HG02938 (cell line): ENCODE results near the gene TTLL9.
"Not testable (repeated sequence)": the region's sequence is repeated elsewhere in the genome, so short reads cannot be mapped to it uniquely, and the experiment has no call there.

Experiments
- ATAC-seq: cut with Tn5 transposase; IDR thresholded peaks from one replicate; pipeline ENCODE4 v1.9.1; 2021; ENCODE audit warnings: mild to moderate bottlenecking, moderate library complexity; ENCODE audit not compliant: unreplicated experiment

The TTLL9 gene

GRCh38 chr20:31869942-31870725, at the start of gene TTLL9, which contains the start of gene DUSP15:
TTLL9 (plus strand) TSS chr20:31870634; CDS start chr20:31871127, 493 bp downstream.
DUSP15 (minus strand) TSS chr20:31870527; CDS start chr20:31870337, 190 bp downstream.
- no peak for ATAC-seq

- no peak for ATAC-seq
Measured at GRCh38 chr20:31821427-31821826, 49.0 kb upstream of the TTLL9 start.

GRCh38 chr20:31822421-31823330, 47.8 kb upstream of the TTLL9 start:
- no peak for ATAC-seq

- ATAC-seq, result no peak
Measured at GRCh38 chr20:31823360-31824124, 46.9 kb upstream of the TTLL9 start.

- no peak for ATAC-seq
Measured at GRCh38 chr20:31824125-31824485, 46.3 kb upstream of the TTLL9 start.

- no peak for ATAC-seq
Measured at GRCh38 chr20:31824554-31825313, 45.7 kb upstream of the TTLL9 start.

- ATAC-seq, result no peak
Measured at GRCh38 chr20:31826074-31826473, 44.4 kb upstream of the TTLL9 start.

GRCh38 chr20:31827059-31827458, 43.4 kb upstream of the TTLL9 start:
- no peak for ATAC-seq

GRCh38 chr20:31828016-31828415, 42.4 kb upstream of the TTLL9 start:
- ATAC-seq, result not testable (repeated sequence)

GRCh38 chr20:31829731-31830130, 40.7 kb upstream of the TTLL9 start:
- ATAC-seq, result no peak

- ATAC-seq, result no peak
Measured at GRCh38 chr20:31830406-31830981, 39.9 kb upstream of the TTLL9 start.

- no peak for ATAC-seq
Measured at GRCh38 chr20:31831211-31831610, 39.2 kb upstream of the TTLL9 start.

GRCh38 chr20:31831771-31832306, 38.6 kb upstream of the TTLL9 start:
- ATAC-seq, result no peak

GRCh38 chr20:31833130-31833930, 37.1 kb upstream of the TTLL9 start:
- ATAC-seq, result no peak

GRCh38 chr20:31833931-31834521, 36.4 kb upstream of the TTLL9 start:
- ATAC-seq, result no peak

- no peak for ATAC-seq
Measured at GRCh38 chr20:31835554-31835953, 34.9 kb upstream of the TTLL9 start.

- no peak for ATAC-seq
Measured at GRCh38 chr20:31835977-31836852, 34.2 kb upstream of the TTLL9 start.
